SKM-1 treated with dmso at 0.1 percent for 144 hours (cell line): ENCODE data around the gene ZFYVE21.

Experiments used
- DNase-seq: peaks from one replicate; lab custom pipeline; 2025; ENCODE audit not compliant: unreplicated experiment; lab: John Stamatoyannopoulos, UW

Gene ZFYVE21

GRCh38 chr14:103723748-103724081 is 8.1 kb downstream of the ZFYVE21 start:
- no peak for DNase-seq

- no peak for DNase-seq
These were observed 8.5 kb downstream of the ZFYVE21 start for GRCh38 chr14:103724116-103724515.

- no peak for DNase-seq
These were observed 9.5 kb downstream of the ZFYVE21 start for GRCh38 chr14:103725001-103725682.

- DNase-seq = no peak
These were observed 10.3 kb downstream of the ZFYVE21 start for GRCh38 chr14:103725739-103726395.

GRCh38 chr14:103726474-103726873 is 10.9 kb downstream of the ZFYVE21 start:
- no peak for DNase-seq

- DNase-seq = no peak
These were observed 11.8 kb downstream of the ZFYVE21 start for GRCh38 chr14:103727313-103727980.

- no peak for DNase-seq
These were observed 12.5 kb downstream of the ZFYVE21 start for GRCh38 chr14:103728141-103728540.

- no peak for DNase-seq
These were observed 13.1 kb downstream of the ZFYVE21 start for GRCh38 chr14:103728721-103729120.

GRCh38 chr14:103729496-103730448 is 14.2 kb downstream of the ZFYVE21 start:
- no peak for DNase-seq

GRCh38 chr14:103730490-103731035 is 15.0 kb downstream of the ZFYVE21 start:
- DNase-seq = no peak

GRCh38 chr14:103731481-103731880 is 15.9 kb downstream of the ZFYVE21 start:
- no peak for DNase-seq

- no peak for DNase-seq
These were observed 16.6 kb downstream of the ZFYVE21 start for GRCh38 chr14:103731916-103732867.

GRCh38 chr14:103732868-103733620 is 17.4 kb downstream of the ZFYVE21 start:
- DNase-seq = no peak

- DNase-seq = no peak
These were observed 18.0 kb downstream of the ZFYVE21 start for GRCh38 chr14:103733651-103734050.

- DNase-seq = no peak
These were observed 18.7 kb downstream of the ZFYVE21 start for GRCh38 chr14:103734081-103734888.

GRCh38 chr14:103735022-103735421 is 19.4 kb downstream of the ZFYVE21 start:
- no peak for DNase-seq

- no peak for DNase-seq
These were observed 19.8 kb downstream of the ZFYVE21 start for GRCh38 chr14:103735439-103735814.

GRCh38 chr14:103735815-103736545 is 20.4 kb downstream of the ZFYVE21 start:
- DNase-seq = no peak
